GM21381 (cell line): ENCODE results near the gene CHRDL1.
A peak's percentile ranks its signal among the peaks of the same experiment; 100 is the strongest.
"Not testable (repeated sequence)": the region's sequence is repeated elsewhere in the genome, so short reads cannot be mapped to it uniquely, and the experiment has no call there.

Source experiments
- ATAC-seq: cut with Tn5 transposase; IDR thresholded peaks from one replicate; pipeline ENCODE4 v1.9.1; 2021; ENCODE audit warnings: mild to moderate bottlenecking, moderate library complexity; ENCODE audit not compliant: unreplicated experiment

Gene CHRDL1

DNA sequence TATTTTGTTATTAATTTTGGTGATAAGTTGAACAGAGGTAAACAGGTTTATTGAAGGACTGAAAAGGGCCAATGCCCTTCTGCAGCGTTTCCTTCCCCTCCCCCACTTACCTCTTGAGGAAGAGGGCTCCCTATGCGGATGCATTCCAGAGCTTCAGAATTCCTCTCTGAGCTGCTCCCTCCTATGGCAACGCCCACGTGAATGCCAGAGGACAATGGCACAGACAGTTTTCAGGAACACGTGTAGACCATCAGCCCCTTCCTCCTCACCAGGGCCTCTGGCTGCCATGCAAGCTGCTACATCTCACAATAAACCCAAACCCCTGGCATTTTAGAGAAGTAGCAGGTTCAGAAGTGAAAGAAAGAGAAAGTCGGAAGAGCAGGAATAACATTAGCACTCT is 127.9 kb downstream of the CHRDL1 start:
- ATAC-seq = no peak

DNA sequence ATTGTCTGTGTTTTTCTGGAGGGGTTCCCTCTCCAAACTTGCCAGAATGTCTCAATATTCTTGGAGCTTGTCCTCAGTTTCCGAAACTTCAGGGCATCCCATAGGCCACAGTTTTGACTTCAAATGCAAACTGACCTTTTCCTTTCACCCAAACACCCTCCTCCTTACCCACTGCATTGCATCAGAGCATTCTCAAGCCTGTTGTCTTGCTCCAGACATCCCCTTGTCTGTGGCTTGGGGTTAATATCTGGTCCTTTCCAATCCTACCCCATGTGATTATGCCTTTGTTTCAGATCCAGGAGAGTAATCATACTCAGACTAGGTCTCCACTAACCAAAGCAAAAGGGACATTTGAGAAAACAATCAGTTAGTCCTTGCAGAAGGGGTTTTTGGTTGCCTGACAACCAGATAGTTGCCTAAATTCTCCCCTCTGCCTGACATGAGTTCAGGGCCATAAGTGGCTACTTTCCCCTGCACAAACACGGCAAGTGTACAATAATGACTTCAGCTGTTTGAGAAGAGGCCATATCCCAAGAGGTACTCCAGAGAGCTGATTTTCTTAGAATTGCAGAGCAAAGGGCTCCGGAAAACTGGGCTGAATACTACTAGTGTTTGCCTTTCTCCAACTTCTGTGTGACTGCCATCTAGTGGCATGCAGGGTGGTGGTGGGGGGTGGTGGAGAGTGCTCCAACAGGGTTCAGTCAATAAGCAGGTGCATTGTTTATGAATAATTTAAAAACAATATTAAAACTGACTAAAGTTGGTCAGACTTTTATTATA is 130.2 kb downstream of the CHRDL1 start:
- ATAC-seq = peak; percentile 75

DNA sequence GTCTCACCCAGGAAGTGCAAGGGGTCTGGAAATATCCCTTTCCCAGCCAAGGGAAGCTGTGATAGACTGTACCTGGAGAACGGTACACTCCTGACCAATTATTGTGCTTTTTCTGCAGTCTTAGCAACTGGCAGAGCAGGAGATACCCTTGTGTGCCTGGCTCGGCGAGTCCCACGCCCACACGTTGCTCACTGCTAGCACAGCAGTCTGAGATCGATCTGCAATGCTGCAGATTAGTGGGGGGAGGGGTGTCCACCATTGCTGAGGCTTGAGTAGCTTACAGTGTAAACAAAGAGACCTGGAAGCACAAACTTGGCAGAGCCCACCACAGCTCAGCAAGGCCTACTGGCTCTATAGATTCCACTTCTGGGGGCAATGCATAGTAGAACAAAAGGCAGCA is 138.5 kb downstream of the CHRDL1 start:
- ATAC-seq = no peak

DNA sequence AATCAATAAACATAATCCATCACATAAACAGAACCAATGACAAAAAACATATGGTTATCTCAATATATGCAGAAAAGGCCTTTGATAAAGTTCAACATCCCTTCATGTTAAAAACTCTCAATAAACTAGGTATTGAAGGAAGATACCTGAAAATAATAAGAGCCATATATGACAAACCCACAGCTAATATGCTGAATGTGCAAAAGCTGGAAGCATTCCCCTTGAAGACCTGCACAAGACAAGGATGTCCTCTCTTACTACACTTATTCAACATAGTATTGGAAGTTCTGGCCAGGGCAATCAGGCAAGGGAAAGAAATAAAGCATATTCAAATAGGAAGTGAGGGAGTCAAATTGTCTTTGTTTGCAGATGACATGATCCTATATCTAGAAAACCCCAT is 141.3 kb downstream of the CHRDL1 start:
- not testable (repeated sequence) for ATAC-seq

DNA sequence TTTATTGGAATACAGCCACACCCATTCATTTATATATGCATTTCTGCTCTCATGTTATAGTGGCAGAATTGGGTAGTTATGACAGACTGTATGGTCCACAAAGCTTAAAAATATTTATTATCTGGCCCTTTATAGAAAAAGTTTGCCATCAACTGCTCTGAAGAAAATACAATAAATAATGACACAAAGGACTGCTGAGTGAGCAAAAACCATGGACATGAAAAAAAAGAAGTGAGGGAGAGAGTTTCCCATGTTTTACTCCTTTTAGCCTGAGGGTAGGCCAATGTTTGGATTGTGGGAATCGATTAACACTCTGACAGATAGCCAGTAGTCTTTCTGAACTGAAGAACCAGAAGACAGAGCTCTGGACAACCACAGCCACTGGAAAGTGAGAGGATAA is 149.2 kb downstream of the CHRDL1 start:
- ATAC-seq = no peak
